ENCODE results near the gene C14orf119.

The C14orf119 gene

DNA sequence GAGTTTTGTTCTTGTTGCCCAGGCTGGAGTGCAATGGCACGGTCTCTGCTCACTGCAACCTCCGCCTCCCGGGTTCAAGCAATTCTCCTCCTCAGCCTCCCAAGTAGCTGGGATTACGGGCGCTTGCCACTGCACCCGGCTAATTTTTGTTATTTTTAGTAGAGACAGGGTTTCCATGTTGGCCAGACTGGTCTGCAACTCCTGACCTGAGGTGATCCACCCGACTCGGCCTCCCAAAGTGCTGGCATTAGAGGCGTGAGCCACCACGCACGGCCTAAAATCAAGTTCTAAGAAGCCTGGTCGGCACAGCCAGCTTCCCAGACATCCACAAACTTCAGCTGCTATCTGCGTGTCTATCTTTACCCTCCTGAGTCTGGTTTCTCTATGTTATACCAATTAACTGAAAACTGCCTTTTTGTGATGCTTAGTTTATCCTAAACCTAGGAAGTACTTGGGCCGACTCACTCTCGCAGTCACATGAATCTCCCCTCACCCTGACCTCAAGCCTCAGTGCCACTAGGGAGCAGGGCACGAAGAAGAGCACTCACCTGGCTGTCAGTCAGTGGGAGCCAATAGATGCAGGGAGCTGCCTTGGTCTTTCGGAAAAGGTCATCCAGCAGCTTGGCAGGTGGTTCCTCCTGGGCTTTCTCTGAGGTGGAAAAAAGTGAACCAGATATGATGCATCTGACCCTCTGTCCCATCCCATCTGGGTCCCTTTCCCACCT is 34.6 kb upstream of the C14orf119 start:
- DNase-seq (ENCODE audit: low read depth in 2 of 2) = no peak

DNA sequence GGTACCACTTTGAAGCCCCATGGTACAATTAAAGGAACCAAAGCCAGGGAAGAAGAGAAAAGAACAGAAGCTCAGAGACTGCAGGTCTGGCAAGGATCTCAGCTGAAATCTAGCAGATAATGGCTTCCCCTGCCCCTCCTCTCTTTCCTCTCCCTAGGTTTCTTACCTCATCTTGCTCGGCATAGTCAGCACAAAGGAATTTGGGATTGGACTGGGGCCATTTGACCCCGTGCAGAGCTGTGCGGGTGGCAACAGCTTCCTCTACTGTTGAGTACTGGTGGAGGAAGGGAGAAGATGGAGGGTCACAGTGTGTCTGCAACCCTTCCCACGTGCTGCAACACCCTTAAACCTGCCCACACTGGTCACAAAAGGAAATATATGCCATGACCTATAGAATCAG is 33.3 kb upstream of the C14orf119 start:
- peak; percentile 83 to 86 for DNase-seq (ENCODE audit: low read depth in 2 of 2)

DNA sequence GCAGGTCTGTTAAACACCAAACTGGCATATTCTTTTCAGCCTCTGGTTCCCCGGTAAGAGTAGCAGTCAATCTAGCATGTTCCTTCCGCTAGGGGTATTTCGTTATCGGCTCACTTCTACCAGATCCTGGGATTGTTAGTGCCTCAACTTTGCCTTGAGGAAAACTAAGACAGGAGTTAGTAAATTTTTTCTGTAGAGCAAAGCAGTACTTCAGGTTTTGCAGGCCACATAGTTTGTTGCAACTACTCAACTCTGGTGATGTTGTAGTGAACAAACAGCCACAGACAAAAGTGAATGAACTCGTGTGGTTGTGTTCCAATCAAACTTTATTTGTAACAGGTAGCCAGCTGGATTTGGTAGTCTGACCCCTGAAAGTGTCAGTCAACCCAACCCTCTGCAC is 31.7 kb upstream of the C14orf119 start:
- no peak for DNase-seq (ENCODE audit: low read depth in 2 of 2)

DNA sequence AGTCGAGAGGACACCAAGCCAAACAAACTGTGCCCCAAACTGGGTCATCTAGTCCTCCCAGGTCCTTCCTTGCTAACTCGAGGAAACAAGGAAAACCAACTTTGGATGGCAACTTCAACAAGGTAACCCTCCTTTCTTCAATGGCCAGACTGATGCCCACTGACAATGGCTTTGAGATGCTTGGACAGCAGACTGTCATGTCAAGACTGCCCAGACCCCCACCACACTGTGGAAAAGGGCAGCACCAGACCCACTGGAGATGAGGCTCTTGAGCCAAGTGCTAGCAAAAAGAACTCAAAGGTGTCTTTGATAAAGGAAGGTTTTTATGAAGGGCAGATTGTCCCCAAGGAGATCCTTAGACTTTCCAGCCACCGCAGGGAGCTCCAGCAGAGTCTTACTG is 28.9 kb upstream of the C14orf119 start:
- DNase-seq (ENCODE audit: low read depth in 2 of 2) = no peak

DNA sequence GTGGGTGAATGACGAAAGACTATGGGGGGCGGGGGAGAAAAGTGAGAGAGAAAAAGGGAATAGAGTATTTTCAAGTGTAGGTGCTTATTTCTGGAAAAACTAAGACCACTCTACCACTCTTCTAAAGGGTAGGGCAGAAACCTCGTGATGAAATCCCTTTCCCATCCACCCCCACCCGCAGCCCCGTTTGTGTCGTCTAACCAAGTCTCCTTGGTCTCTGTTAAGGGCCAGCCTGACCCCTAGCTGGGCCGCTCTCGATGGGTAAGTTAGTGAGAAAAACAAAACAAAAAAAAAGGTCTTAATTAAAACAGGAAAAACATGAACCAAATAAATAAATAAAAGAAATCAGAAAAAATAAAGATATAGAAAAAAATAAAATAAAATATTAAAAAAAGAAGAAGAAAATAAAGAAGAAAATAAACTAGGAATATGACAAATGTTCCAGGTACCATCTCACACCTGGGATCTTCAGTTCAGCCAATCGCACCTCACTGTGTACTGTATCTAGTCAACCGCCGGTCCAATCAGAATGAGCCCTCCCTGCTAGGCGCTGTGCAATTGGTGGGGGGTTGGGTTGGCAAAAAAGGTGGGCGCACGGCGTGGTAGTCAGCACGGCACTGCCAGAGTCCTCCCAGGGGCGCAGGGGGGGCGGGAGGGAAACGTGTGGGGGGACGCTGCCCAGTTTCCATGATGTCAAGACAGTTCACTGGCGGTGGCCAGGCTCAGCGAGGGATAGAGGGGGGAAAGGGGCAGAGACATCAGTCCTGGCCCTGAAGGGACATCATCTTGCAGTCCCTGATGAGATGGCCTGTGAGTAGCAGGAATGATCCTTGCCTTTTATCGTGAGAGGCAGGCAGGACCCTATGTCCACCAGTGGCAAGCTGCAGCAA is 28.2 kb upstream of the C14orf119 start:
- DNase-seq (ENCODE audit: low read depth in 2 of 2) = no peak

DNA sequence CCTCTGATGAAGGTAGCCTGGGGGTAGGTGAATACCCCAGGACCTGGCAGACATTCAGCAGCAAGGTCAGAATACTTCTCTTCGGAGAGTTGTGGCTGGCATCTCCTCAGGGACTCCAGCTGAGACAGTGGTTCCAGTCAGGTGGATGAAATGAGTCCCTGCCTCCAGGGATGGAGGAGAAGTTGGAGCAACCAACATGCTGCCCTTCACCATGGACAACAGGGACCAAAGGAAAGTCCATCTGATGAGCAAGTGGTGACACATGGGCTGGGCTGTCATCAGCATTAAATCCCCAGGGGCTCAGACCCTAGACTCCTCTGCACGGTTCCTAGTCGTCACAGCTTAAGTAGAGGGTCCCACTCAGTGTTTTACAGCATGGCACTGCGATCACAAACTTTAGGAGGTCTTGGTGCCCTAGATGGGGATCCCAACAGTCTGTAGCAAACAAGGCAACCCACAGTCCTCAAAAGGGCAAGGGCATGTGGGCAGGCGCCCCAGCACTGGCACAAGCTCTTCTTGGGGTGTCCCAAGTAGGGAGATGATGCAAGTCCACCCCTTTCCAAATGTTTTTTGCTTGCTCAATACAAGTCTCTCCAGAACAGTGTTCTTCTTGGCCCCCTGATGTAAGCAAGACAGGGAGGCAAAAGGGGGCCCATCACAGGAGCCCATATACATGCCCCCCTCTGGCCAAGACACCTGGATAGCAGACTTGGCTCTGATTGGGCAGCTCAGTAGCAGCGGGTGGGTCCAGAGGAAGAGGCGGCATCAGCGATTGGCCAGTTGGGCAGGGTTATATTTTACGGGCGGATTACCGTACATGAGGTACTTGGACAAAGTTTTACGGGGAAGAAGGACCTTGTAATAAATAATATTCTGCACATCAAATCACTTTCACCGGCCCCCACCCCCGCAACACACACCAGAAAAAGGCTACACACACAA is 27.2 kb upstream of the C14orf119 start:
- DNase-seq (ENCODE audit: low read depth in 2 of 2) = no peak

DNA sequence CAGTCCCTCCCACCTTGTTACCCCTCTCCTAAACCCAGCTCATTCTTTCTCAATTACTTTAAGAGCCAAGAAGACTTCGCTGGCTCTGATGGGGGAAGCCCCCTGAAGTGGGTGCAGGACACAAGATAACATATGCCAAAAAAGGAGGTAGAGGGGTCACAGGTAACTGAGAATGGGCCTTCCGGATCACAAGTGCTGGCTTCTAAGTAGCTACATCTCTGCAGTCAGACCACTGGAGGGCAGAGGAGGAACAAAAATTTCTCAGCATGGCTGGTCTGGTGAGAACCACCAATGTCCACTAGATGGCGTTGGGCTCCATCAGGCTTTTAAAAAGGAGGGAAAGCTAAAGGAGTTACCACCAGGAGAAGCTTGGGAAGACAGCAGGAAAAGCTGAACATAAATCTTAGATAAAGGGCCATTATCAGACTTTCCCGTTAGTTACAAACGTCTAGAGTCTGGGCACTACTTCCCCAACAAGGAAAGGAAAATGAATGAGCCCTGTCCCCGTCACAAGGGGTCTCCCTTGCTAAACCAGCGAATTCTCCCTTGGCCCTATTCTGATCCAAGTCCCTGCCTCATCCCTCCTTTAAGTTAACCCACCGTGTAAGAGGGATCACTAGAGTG is 26.4 kb upstream of the C14orf119 start:
- DNase-seq (ENCODE audit: low read depth in 2 of 2) = peak; percentile 64 to 72

DNA sequence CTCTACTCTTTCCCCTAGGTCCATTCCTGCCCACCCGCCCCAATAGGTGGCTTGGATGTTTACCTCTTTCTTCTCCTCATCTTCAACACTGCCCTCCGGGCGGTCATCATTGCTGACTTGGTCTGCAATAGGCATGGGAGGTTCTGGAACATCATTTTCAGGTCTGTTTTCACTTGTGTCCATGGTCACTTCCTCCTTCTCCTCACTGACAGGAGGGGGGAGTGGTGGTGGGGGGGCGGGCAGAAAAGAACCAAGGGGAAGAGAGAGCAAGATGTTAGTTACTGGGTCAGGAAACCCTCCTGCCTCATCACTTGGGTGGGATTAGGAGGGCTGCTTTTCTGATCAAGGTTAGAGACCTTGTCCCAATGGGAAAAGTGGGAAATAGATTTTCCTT is 25.9 kb upstream of the C14orf119 start:
- DNase-seq (ENCODE audit: low read depth in 2 of 2) = no peak

DNA sequence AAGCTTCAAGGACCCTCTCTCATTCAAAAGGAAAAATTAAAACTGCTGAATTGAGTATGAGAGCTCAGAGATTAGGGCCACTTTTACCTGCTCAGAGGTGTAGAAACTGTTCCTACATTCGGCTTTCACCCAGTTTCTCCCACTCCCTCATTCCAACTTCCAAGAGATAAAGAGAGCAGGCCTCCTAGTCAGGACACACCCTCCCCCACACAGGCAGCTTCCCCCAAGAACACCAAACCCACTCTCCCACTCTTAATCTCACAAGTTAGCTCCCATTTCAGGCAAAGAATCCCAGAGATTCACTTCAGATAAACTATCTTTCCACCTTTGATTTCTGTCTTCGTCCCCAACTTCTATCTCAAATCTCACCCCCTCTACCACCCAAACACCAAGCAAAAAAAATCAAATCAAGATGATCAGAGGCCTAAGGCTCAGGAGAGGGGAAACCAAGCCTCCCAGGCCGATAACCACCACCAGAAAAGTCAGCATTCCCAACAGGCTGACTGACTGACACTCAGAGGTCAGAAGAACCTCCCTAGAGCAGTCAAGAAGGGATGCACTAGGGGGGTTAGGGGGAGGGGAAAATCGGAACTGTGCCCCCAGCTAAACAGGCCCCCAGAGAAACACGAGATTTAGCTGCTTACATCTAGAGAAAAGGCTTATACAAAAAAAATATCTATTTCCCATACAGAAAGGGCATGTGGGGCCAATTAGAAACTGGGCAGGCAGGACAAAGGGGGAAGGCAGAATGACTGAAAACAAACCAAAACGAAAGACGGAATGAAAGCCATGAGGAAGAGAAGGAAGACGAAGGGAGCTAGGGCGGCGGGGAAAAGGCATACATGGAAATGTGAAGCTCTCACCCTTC is 24.8 kb upstream of the C14orf119 start:
- DNase-seq (ENCODE audit: low read depth in 2 of 2) = no peak

DNA sequence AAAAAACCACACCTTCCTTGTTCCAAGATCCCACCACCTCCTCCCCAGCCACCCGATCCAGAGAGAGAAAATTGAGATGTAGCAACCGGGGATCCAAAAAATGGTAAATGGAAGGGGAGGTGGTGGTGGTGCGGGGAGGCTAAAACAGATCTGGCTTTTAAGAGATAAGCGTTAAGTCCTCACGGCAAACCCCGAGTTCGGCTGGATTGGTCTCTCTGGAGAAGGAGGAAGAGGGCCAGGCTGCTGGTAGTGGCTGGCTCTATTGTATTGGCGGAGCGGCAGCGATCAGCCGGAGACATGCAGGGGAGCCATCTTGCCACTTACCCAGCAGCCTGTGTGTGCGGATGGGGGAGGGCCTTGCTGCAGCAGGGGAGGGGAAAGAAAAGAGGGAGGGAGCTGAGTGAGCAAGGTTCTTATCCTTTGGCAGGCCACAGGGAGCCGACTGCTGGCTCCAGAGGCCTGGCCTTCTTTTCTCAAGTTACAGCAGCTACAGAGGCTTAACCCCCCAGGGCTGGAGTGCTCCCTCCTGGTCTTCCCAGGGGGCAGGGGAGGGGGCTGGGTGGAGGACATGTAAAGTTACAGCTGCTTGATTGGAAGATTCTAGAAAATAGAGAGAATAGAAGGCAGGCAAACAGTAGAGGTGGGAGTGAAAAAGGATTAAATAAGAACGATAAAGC is 23.9 kb upstream of the C14orf119 start:
- peak; percentile 70 for DNase-seq (ENCODE audit: low read depth in 2 of 2)

DNA sequence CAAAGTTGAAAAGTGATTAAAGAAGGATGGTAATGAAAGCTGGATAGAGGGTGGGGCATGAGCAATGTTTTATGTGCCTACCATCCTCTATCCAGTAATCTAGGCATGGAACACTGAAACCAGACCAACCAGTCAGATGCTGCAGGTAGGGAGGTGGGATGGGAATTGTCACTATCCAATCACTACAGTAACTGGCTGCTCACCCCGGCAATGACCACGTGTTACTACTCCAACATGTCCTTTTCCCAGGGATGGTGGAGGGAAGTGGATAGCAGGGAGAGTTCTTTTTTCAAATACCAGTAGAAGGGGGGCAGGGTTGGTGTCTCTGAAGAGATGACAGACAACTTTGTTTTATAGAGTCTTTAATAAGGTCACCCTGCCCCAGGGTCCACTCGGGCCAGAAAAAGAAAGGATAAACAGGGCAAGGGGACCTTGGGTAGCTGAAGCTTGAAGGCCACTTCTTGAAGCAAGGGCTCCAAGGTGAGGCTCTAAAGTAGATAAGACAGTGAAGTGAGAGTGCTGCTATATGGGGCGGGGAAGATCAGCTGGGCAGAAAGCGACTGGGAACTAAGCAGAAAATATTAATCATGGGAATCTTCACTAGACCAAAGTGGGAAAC is 23.3 kb upstream of the C14orf119 start:
- DNase-seq (ENCODE audit: low read depth in 2 of 2) = no peak

DNA sequence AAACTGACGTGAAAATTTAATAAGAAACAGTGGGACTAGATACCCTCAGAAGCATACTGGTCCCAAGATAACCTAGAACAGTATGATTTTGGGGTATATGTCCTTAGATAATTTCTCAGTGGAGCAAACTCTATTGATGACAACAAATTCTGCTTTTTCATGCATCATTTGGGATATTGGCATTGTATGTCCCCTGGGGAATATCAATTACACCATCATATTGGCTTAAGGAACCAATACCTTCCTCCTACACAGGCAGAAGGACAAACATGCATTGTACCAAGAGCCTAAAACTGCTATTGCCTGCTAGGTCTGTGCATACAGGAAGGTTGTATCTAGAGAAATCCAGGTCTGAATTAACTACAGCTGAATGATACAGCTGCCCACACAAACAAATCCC is 20.4 kb upstream of the C14orf119 start:
- DNase-seq (ENCODE audit: low read depth in 2 of 2) = no peak

DNA sequence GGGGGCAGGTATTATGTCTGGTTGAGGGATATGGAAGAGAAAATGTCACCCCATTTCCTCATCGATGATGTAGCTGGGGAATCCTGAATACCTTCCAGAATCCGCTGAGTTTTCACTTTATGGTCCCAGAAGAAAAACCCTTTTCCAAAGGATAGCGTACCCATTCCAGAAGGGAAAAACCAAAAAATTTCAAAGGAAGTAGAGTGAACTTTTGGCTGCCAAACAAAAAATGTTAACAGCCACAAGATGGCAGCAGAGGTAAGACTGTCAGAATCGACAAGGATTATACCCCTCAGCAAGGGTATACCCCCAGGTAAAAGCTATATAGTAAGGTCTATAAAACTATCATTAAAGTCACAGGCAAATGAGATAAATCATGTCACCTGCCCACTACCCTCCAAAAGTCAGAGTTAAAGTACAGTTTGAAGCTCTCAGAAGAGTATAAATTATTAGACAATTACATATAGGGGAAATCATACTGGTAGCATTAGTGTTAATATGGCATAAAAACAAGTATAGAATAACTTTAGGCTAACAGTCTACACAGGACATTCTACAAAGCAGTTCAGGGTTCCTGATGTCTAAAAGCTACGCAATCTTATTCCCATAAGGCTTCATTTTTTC is 18.4 kb upstream of the C14orf119 start:
- no peak for DNase-seq (ENCODE audit: low read depth in 2 of 2)

DNA sequence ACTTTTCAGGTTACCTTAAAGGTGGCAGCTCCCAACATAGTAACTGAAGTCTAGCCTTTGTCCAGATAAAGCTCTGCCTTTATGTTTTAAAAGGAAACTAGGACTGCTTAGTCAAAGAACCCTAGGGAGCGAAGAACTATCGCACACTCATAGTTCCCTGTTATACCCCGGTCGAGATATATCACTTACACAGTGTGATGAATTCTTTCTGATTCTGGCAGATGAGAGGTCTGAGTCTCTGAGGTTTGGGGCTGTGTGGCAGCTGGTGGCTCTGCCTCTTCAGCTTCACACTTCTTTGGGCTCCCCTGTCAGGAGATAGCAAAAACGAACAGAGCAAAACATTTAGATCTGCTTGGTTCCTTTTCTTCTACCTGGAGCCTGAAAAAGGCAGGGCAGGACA is 17.3 kb upstream of the C14orf119 start:
- no peak for DNase-seq (ENCODE audit: low read depth in 2 of 2)

DNA sequence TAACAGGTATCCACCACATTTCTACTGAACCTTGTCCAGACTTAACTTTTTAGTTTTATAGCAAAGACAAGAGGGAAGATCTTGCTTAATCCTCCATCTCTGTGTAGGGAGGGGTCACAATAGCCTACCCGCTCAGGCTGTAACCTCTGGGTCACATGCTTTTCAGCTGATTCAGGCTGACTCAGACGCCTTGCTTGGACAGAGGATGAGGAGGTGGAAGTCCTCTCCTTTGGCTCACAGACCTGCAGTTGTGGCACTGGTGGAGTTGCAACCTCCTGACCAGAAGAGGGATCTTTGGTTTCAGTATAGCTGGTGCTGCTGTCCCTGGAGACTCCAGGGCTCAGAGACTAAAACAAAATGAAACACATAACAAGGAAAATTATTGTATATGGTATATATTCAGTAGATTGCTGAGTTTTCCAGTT is 16.6 kb upstream of the C14orf119 start:
- peak; percentile 29 to 30 for DNase-seq (ENCODE audit: low read depth in 2 of 2)

DNA sequence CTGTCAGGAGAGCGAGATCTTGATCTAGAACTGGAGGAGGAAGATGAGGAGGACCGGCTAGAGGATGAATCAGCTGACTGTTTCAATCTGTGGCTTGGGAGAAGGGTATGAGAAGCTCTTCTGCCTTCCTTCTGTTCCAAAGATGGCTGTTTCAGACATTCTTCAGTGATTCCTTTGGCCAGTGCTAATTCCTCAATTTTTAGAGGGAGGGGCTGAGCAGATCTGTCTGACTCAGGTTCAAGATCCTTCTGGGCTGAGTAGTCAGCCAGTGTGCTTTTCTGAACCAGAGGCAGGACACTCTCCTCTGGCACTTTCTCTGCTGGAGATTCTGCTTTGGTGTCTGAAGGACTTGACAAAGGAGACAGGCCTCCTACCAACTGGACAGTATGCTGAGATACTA is 15.6 kb upstream of the C14orf119 start:
- no peak for DNase-seq (ENCODE audit: low read depth in 2 of 2)

DNA sequence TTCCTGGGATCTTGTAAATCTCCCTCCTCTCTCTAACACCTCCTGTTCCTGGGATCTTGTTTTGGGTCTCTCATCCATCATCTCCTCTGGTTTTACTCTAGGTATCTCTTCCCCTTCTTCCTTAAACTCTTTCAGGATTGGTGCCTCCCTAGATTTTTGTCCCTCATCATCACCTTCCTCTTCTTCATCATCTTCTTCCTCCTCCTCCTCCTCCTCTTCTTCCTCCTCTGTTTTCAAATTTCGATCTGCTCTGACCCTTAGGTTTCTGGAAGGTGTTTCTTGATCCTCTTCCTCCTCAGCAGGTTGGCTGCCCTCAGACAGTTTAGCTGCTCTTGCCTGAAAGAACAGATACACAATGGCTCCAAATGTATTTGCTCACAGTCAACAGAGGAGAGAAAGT is 14.8 kb upstream of the C14orf119 start:
- DNase-seq (ENCODE audit: low read depth in 2 of 2) = no peak

DNA sequence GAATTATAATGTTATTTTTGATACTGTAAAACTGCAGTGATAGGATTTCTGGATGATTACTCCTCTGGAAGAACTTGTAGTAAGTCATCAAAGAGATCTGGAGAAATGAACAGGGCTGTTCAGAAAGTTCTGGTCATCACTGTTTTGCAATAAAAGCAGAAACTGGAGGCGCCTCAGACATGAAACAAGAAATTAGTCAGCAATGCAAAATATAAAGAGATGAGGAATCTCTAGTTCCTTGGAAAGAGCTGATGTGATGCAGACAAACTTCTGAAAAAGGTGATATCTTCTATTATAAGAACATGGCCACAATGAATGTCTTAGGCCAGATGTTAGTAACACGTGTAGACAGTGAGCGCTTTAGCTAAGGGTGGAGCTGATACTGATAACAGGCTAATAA is 9.8 kb upstream of the C14orf119 start:
- DNase-seq (ENCODE audit: low read depth in 2 of 2) = no peak

DNA sequence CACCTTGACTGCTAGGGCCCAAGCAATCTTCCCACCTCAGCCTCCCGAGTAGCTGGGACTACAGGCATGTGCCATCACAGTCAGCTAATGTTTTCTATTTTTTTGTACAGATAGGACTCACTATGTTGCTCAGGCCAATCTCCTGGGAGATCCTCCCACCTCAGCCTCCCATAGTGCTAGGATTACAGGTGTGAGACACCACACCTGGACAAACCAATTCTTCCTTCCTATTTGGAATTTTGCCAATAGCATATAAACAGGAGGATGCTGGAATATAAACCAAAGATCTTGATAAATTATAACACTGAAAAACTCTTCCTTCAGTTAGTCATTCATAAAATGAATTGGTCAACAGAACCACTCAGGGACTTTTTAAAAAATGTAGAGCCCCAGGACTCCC is 8.7 kb upstream of the C14orf119 start:
- no peak for DNase-seq (ENCODE audit: low read depth in 2 of 2)
